Neutrophil (primary cell): Measurements from ENCODE around the gene AGA.

Source experiments
- H3K27ac ChIP-seq: fragments of 200-600 bp; sonication (generic); 2 replicates; pipeline ENCODE4 v1.5.1; 2016; ENCODE audit warnings: mild to moderate bottlenecking, moderate library complexity
- H3K27me3 ChIP-seq: fragments of 200-600 bp; sonication (generic); 2 replicates; pipeline ENCODE4 v1.6.0; 2016; ENCODE audit warnings: mild to moderate bottlenecking
- H3K36me3 ChIP-seq: fragments of 200-600 bp; sonication (generic); 2 replicates; pipeline ENCODE4 v1.5.1; 2017
- H3K4me1 ChIP-seq, 2 experiments: fragments of 200-600 bp in 1 of 2; sonication (generic) in 1 of 2; 1 replicate in 1 of 2; 2 replicates in 1 of 2; pipeline versions ENCODE4 v1.5.1 to v1.6.1; 2013 to 2016; ENCODE audit warnings: low read depth in 1 of 2, low read length in 1 of 2, mild to moderate bottlenecking in 1 of 2, moderate library complexity in 1 of 2; ENCODE audit not compliant: control insufficient read depth in 1 of 2, insufficient read depth in 1 of 2
- H3K4me3 ChIP-seq, 2 experiments: fragments of 200-600 bp in 1 of 2; sonication (generic) in 1 of 2; 1 replicate in 1 of 2; 2 replicates in 1 of 2; pipeline ENCODE4 v1.5.1; 2013 to 2016; ENCODE audit warnings: low read depth in 1 of 2, low read length in 1 of 2, mild to moderate bottlenecking in 1 of 2, moderate library complexity in 1 of 2
- H3K9me3 ChIP-seq: fragments of 200-600 bp; sonication (generic); 2 replicates; pipeline ENCODE4 v1.5.1; 2016
- TF ChIP-seq, protein P1 (sequence below): fragments of 200-600 bp; sonication (generic); IDR thresholded peaks from 2 replicates; pipeline ENCODE4 v1.5.1; 2016; ENCODE audit warnings: antibody characterized with exemption

AGA gene

DNA sequence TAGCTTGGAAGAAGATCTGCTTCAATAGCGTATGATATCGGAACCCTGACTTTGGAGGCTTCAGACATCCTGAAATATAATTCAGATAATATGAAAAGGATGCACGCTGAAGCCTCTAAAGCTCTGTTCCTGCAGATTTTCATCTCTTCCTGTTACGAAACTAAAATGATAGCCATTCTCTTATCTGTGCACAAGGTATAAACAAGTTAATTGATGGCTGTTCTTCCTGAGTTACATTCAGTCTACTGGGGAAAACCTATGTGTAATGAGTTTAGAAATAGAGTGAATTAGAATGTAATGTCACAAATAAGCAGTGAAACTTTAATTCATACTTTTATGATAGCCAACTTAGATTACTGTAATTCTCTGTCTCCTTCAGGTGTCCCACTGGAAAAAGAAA, 36.8 kb upstream of the AGA start:
- TF ChIP-seq, protein P1, sequence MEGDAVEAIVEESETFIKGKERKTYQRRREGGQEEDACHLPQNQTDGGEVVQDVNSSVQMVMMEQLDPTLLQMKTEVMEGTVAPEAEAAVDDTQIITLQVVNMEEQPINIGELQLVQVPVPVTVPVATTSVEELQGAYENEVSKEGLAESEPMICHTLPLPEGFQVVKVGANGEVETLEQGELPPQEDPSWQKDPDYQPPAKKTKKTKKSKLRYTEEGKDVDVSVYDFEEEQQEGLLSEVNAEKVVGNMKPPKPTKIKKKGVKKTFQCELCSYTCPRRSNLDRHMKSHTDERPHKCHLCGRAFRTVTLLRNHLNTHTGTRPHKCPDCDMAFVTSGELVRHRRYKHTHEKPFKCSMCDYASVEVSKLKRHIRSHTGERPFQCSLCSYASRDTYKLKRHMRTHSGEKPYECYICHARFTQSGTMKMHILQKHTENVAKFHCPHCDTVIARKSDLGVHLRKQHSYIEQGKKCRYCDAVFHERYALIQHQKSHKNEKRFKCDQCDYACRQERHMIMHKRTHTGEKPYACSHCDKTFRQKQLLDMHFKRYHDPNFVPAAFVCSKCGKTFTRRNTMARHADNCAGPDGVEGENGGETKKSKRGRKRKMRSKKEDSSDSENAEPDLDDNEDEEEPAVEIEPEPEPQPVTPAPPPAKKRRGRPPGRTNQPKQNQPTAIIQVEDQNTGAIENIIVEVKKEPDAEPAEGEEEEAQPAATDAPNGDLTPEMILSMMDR, result no peak
- H3K4me1 ChIP-seq, result peaks cover 14 to 16% of the 10 kb centered on the region in 2 experiments
- H3K36me3 ChIP-seq, result no peaks in the 10 kb centered on the region
- no peaks in the 10 kb centered on the region for H3K9me3 ChIP-seq
- H3K27ac ChIP-seq, result no peak overlapping the region
- no peaks in the 10 kb centered on the region for H3K27me3 ChIP-seq
- no peak overlapping the region for H3K4me3 ChIP-seq

DNA sequence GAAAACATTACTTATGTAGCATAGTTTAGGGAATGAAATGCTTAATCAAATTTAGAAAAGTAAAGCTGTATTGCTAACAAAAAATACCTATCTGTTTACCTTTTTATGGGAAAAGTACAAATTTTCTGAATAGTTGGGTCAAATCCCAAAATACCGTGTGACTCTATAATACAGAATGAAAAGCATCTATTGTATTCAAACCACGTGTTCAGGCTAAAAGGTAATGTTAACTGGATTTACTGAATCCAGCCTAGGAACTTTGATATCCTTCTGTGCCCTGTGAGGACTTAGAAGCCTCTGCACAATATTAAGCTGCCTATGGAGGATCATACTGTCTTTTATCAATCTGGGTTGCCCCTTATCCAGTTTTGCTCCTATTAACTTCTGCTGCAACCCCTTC, 36.3 kb upstream of the AGA start:
- H3K36me3 ChIP-seq, result no peaks in the 10 kb centered on the region
- no peaks in the 10 kb centered on the region for H3K27me3 ChIP-seq
- H3K4me3 ChIP-seq, result no peak overlapping the region
- no peak overlapping the region for H3K27ac ChIP-seq
- TF ChIP-seq, protein P1, result no peak
- H3K4me1 ChIP-seq, result peaks cover 8 to 10% of the 10 kb centered on the region in 2 experiments
- no peaks in the 10 kb centered on the region for H3K9me3 ChIP-seq

DNA sequence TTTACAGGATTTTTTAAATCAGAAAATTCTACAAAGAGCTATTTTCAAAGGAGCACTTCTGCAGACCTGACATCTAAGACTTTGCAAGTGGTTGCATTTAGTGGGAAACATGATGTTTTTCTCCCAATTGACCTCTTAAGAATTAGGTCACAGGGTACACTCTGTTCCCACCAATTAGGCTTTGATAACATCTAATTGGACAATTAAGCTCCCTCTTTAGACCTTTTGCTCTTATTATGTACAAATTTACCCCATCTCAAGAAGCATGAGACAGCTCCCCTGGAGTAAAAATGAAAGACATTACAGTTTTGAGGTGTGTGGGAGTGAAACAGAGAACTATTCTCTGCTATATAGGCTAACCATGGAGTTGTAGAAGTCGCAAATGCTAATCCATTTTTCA, 31.8 kb upstream of the AGA start:
- no peak overlapping the region for H3K27ac ChIP-seq
- H3K4me1 ChIP-seq, result no peaks in the 10 kb centered on the region
- no peaks in the 10 kb centered on the region for H3K36me3 ChIP-seq
- H3K9me3 ChIP-seq, result no peaks in the 10 kb centered on the region
- no peaks in the 10 kb centered on the region for H3K27me3 ChIP-seq
- H3K4me3 ChIP-seq, result no peak overlapping the region
- TF ChIP-seq, protein P1, result no peak

DNA sequence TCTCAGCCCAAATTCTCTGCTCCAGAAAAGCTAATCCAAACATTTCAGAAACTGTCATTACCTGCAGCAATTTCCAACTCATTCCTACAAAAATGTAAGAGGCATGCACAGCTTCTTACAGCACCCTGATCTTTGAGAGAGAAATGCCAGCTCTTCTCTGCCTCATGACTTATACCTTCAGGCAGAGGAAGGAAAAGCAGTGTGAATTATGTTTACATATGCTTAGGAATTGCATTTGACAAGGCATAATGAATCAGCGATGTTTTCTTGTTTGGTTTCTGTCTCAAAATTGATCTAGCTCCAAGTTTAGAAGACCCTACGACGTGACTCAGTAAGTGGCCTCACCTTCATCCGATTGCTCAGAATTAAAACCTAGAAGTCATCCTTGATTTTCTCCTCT, 21.8 kb upstream of the AGA start:
- TF ChIP-seq, protein P1, result no peak
- Histone ChIP-seq H3K4me1 (no peaks in the 10 kb centered on the region), H3K27ac (no peak overlapping the region), H3K27me3 (no peaks in the 10 kb centered on the region), H3K4me3 (no peak overlapping the region), H3K9me3 (no peaks in the 10 kb centered on the region), H3K36me3 (no peaks in the 10 kb centered on the region)

DNA sequence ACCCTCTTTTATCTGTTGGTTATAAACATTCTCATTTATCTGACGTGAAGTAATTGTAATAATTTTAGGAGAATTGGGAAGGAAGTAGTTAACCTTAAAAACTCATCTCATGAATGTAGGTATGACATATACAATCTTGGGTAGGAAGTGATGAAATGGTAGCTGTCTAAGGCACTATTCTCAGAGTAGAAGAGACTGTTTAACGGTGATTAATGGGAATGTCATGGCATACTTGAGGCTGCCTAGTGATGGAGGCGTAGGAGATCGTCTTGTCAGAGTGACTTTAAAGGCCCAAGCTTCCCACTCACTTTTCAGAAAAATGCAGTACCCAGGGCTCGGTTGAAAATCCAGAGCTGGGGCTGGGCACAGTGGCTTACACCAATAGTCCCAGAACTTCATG, 19.4 kb upstream of the AGA start:
- H3K27ac ChIP-seq, result no peak overlapping the region
- H3K4me3 ChIP-seq, result no peak overlapping the region
- TF ChIP-seq, protein P1, result no peak
- no peaks in the 10 kb centered on the region for H3K9me3 ChIP-seq
- no peaks in the 10 kb centered on the region for H3K27me3 ChIP-seq
- H3K36me3 ChIP-seq, result no peaks in the 10 kb centered on the region
- H3K4me1 ChIP-seq, result no peaks in the 10 kb centered on the region

DNA sequence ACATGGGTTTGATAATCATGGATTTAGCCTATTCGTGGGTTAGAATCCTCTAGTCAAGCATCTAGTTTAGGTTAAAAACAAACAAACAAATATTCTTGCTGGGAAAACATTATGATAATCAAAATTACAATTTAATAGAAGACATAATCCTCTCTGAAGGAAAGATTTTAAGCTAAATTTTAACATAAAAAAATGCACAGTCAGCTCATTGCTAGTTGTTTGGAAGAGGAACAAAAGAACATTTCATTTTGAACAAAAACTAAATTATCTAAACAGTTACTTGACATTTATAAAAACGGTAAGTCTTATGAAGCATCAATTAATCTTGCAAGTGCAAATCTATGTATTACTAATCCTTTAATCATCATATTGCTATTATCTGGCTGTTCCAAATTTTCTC, 18.2 kb upstream of the AGA start:
- no peaks in the 10 kb centered on the region for H3K27me3 ChIP-seq
- no peaks in the 10 kb centered on the region for H3K4me1 ChIP-seq
- H3K9me3 ChIP-seq, result no peaks in the 10 kb centered on the region
- H3K36me3 ChIP-seq, result no peaks in the 10 kb centered on the region
- no peak overlapping the region for H3K27ac ChIP-seq
- TF ChIP-seq, protein P1, result no peak
- no peak overlapping the region for H3K4me3 ChIP-seq
